HG03521 (cell line): ENCODE results near the gene CAB39.
A peak's percentile ranks its signal among the peaks of the same experiment; 100 is the strongest.

ENCODE experiments used
- ATAC-seq: cut with Tn5 transposase; IDR thresholded peaks from one replicate; pipeline ENCODE4 v1.9.1; 2021; ENCODE audit warnings: mild to moderate bottlenecking, moderate library complexity; ENCODE audit not compliant: unreplicated experiment

CAB39 gene

GRCh38 chr2:230748087-230748486 is 35.4 kb downstream of the CAB39 start:
- ATAC-seq = no peak

- no peak for ATAC-seq
Observed at GRCh38 chr2:230749111-230749510, 36.5 kb downstream of the CAB39 start.

GRCh38 chr2:230751062-230751461 is 38.4 kb downstream of the CAB39 start:
- no peak for ATAC-seq

GRCh38 chr2:230754200-230754599 is 41.6 kb downstream of the CAB39 start:
- ATAC-seq = no peak

- ATAC-seq = no peak
Observed at GRCh38 chr2:230757476-230757875, 44.8 kb downstream of the CAB39 start.

GRCh38 chr2:230758566-230759480 is 46.2 kb downstream of the CAB39 start:
- no peak for ATAC-seq

GRCh38 chr2:230759481-230760167 is 47.0 kb downstream of the CAB39 start:
- no peak for ATAC-seq

- no peak for ATAC-seq
Observed at GRCh38 chr2:230761704-230762103, 49.1 kb downstream of the CAB39 start.

- ATAC-seq = peak; percentile 88
Observed at GRCh38 chr2:230762317-230762896, 49.8 kb downstream of the CAB39 start.

- no peak for ATAC-seq
Observed at GRCh38 chr2:230764346-230764745, 51.7 kb downstream of the CAB39 start.

- no peak for ATAC-seq
Observed at GRCh38 chr2:230765611-230766300, 53.1 kb downstream of the CAB39 start.

- ATAC-seq = no peak
Observed at GRCh38 chr2:230767862-230768388, 55.3 kb downstream of the CAB39 start.

GRCh38 chr2:230770804-230771203 is 58.2 kb downstream of the CAB39 start:
- no peak for ATAC-seq

- ATAC-seq = no peak
Observed at GRCh38 chr2:230772156-230772555, 59.5 kb downstream of the CAB39 start.

GRCh38 chr2:230773039-230773773 is 60.6 kb downstream of the CAB39 start:
- ATAC-seq = no peak

- ATAC-seq = no peak
Observed at GRCh38 chr2:230774348-230774951, 61.8 kb downstream of the CAB39 start.

- no peak for ATAC-seq
Observed at GRCh38 chr2:230775737-230776136, 63.1 kb downstream of the CAB39 start.

- no peak for ATAC-seq
Observed at GRCh38 chr2:230777721-230778120, 65.1 kb downstream of the CAB39 start.

GRCh38 chr2:230778350-230779063 is 65.9 kb downstream of the CAB39 start:
- peak; percentile 65 for ATAC-seq
